ENCODE data around the gene SNU13.

Gene SNU13

GRCh38 chr22:41683052-41683451, 5.6 kb downstream of the SNU13 start:
- no peaks in the 10 kb centered on the region for H3K27me3 ChIP-seq (ENCODE audit: control insufficient read depth, insufficient read depth, low read length)
- H3K79me2 ChIP-seq: peaks cover 7% of the 10 kb centered on the region
- no peak for TF ChIP-seq CTCF (IDR thresholded peaks at IDR 0.05)
- no peak overlapping the region for H3K4me2 ChIP-seq (ENCODE audit: low read length)
- H3K4me3 ChIP-seq (ENCODE audit: low read depth, low read length): no peak overlapping the region
- no peaks in the 10 kb centered on the region for H3K36me3 ChIP-seq (ENCODE audit: control insufficient read depth, insufficient read depth, low read length)
- H3K27ac ChIP-seq: peak overlapping the region; percentile 90
- no peak overlapping the region for H3K9ac ChIP-seq
- H3K4me1 ChIP-seq: no peaks in the 10 kb centered on the region
- H2AFZ ChIP-seq: peak overlapping the region; percentile 50
- no peaks in the 10 kb centered on the region for H3K9me3 ChIP-seq (ENCODE audit: control insufficient read depth, low read length)

GRCh38 chr22:41682033-41682807, 6.4 kb downstream of the SNU13 start:
- Histone ChIP-seq H3K4me1 (no peaks in the 10 kb centered on the region), H2AFZ (peak overlapping the region; percentile 50), H3K36me3 (ENCODE audit: control insufficient read depth, insufficient read depth, low read length) (no peaks in the 10 kb centered on the region), H3K79me2 (peaks cover 4% of the 10 kb centered on the region), H3K27me3 (ENCODE audit: control insufficient read depth, insufficient read depth, low read length) (no peaks in the 10 kb centered on the region), H3K4me3 (ENCODE audit: low read depth, low read length) (peak overlapping the region; percentile 66), H3K4me2 (ENCODE audit: low read length) (peak overlapping the region; percentile 69), H3K9ac (no peak overlapping the region), H3K27ac (peak overlapping the region; percentile 90), H3K9me3 (ENCODE audit: control insufficient read depth, low read length) (no peaks in the 10 kb centered on the region)
- TF ChIP-seq CTCF (IDR thresholded peaks at IDR 0.05): no peak

- no peaks in the 10 kb centered on the region for H3K36me3 ChIP-seq (ENCODE audit: control insufficient read depth, insufficient read depth, low read length)
- no peak overlapping the region for H3K9ac ChIP-seq
Measured at GRCh38 chr22:41681616-41682015, 7.1 kb downstream of the SNU13 start.

GRCh38 chr22:41676134-41676533, 12.5 kb downstream of the SNU13 start:
- TF ChIP-seq CTCF (IDR thresholded peaks at IDR 0.05): no peak
- Histone ChIP-seq H3K36me3 (ENCODE audit: control insufficient read depth, insufficient read depth, low read length) (no peaks in the 10 kb centered on the region), H3K9ac (no peak overlapping the region), H2AFZ (no peak overlapping the region), H3K27me3 (ENCODE audit: control insufficient read depth, insufficient read depth, low read length) (no peaks in the 10 kb centered on the region), H3K4me3 (ENCODE audit: low read depth, low read length) (no peak overlapping the region), H3K4me2 (ENCODE audit: low read length) (no peak overlapping the region), H3K9me3 (ENCODE audit: control insufficient read depth, low read length) (no peaks in the 10 kb centered on the region), H3K4me1 (no peaks in the 10 kb centered on the region), H3K79me2 (no peaks in the 10 kb centered on the region), H3K27ac (no peak overlapping the region)

More at GRCh38 chr22:41681616-41682015, 7.1 kb downstream of the SNU13 start:
- Histone ChIP-seq H3K9me3 (ENCODE audit: control insufficient read depth, low read length) (no peaks in the 10 kb centered on the region), H3K27ac (no peak overlapping the region), H3K79me2 (peaks cover 2% of the 10 kb centered on the region), H3K4me1 (no peaks in the 10 kb centered on the region), H2AFZ (peak overlapping the region; percentile 50), H3K27me3 (ENCODE audit: control insufficient read depth, insufficient read depth, low read length) (no peaks in the 10 kb centered on the region), H3K4me3 (ENCODE audit: low read depth, low read length) (peak overlapping the region; percentile 66), H3K4me2 (ENCODE audit: low read length) (peak overlapping the region; percentile 69)
- TF ChIP-seq CTCF (IDR thresholded peaks at IDR 0.05): no peak

- Histone ChIP-seq H3K27me3 (ENCODE audit: control insufficient read depth, insufficient read depth, low read length) (no peaks in the 10 kb centered on the region), H3K4me3 (ENCODE audit: low read depth, low read length) (no peak overlapping the region), H3K9me3 (ENCODE audit: control insufficient read depth, low read length) (no peaks in the 10 kb centered on the region), H3K9ac (no peak overlapping the region), H3K27ac (no peak overlapping the region), H3K36me3 (ENCODE audit: control insufficient read depth, insufficient read depth, low read length) (no peaks in the 10 kb centered on the region), H2AFZ (no peak overlapping the region), H3K4me2 (ENCODE audit: low read length) (no peak overlapping the region), H3K4me1 (no peaks in the 10 kb centered on the region), H3K79me2 (no peaks in the 10 kb centered on the region)
- no peak for TF ChIP-seq CTCF (IDR thresholded peaks at IDR 0.05)
Measured at GRCh38 chr22:41674846-41675340, 13.8 kb downstream of the SNU13 start.
